ENCODE measurements around the gene ADAMTSL3.

GRCh38 chr15:84003791-84004503, 350.0 kb downstream of the ADAMTSL3 start:
- TF ChIP-seq CTCF (conservative IDR thresholded peaks at IDR 0.05 in 1 of 2, IDR thresholded peaks at IDR 0.05 in 1 of 2; ENCODE audit: extremely low read depth in 1 of 2, insufficient read depth in 1 of 2, low read depth in 1 of 2, low read length in 2 of 2) (no peak), EZH2 (IDR thresholded peaks at IDR 0.05; ENCODE audit: borderline replicate concordance, low read length) (no peak)

All from mammary epithelial cell (primary cell).